Measurements from ENCODE around the gene KLK10.

DNA sequence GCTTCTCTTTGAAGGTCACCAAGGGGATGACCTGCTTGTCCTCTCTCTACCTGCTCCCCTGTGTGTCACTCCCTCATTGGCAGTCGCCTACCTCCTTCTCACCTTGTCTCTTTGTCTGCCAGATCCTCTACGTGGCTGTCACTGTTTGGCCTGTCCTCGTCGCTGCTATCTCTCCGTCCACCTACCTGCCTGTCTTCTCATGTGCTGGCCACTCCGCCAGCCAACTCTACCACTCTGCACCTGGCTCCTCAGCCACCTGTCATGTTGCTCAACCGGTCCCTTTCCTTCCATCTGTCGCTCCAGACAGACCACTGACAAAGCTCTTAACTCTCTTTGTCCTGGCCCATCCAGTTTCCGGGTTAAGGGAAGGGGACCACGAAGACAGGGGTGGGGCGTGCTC lies 15.2 kb upstream of the KLK10 start, which contains the start of gene KLK12:
- TF ChIP-seq POLR2A (IDR thresholded peaks at IDR 0.05), result no peak
- TF ChIP-seq, protein P1, sequence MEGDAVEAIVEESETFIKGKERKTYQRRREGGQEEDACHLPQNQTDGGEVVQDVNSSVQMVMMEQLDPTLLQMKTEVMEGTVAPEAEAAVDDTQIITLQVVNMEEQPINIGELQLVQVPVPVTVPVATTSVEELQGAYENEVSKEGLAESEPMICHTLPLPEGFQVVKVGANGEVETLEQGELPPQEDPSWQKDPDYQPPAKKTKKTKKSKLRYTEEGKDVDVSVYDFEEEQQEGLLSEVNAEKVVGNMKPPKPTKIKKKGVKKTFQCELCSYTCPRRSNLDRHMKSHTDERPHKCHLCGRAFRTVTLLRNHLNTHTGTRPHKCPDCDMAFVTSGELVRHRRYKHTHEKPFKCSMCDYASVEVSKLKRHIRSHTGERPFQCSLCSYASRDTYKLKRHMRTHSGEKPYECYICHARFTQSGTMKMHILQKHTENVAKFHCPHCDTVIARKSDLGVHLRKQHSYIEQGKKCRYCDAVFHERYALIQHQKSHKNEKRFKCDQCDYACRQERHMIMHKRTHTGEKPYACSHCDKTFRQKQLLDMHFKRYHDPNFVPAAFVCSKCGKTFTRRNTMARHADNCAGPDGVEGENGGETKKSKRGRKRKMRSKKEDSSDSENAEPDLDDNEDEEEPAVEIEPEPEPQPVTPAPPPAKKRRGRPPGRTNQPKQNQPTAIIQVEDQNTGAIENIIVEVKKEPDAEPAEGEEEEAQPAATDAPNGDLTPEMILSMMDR (IDR thresholded peaks at IDR 0.05 in 8 of 11, conservative IDR thresholded peaks at IDR 0.05 in 3 of 11), result no peak

Data from spleen (tissue), 7 donors.